HFFc6 (cell line): ENCODE data around the gene MRS2. TPM values are rescaled to one million over a fixed set of nuclear protein-coding genes. Genes with fewer than 3 reads are reported as not detected.

Experiments
- DNase-seq: peaks from one replicate; pipeline ENCODE4 v3.0.0-alpha.2; 2018
- H3K27ac Mint-ChIP-seq: 2 replicates; pipeline ENCODE4 v1.8.0; 2020; ENCODE audit warnings: mild to moderate bottlenecking, mixed read lengths
- H3K27me3 Mint-ChIP-seq: 2 replicates; pipeline ENCODE4 v1.8.0; 2021; ENCODE audit warnings: mild to moderate bottlenecking, moderate library complexity, mixed read lengths; ENCODE audit not compliant: insufficient read depth
- H3K36me3 Mint-ChIP-seq: 2 replicates; pipeline ENCODE4 v1.8.0; 2021; ENCODE audit warnings: low read depth, mixed read lengths
- H3K4me1 Mint-ChIP-seq: 2 replicates; pipeline ENCODE4 v1.8.0; 2020; ENCODE audit warnings: low read depth, mixed read lengths
- H3K4me3 Mint-ChIP-seq: 2 replicates; pipeline ENCODE4 v1.8.0; 2020; ENCODE audit warnings: mild to moderate bottlenecking, moderate library complexity, mixed read lengths
- H3K9me3 Mint-ChIP-seq: 2 replicates; pipeline ENCODE4 v1.8.0; 2020; ENCODE audit warnings: mild to moderate bottlenecking, mixed read lengths
- CTCF ChIP-seq: fragments of 200-600 bp; sonication (generic); IDR thresholded peaks from 2 replicates; pipeline ENCODE4 v1.5.0; 2021; ENCODE audit warnings: antibody characterized with exemption, mild to moderate bottlenecking
- total RNA-seq, 6 experiments: library from RNA; stranded (reverse); fragmentation: NEBNext Ultra II Directional; extraction: Animal tissue kit (Norgen Biotek cat#: 25700); gene quantifications; 2 replicates in 1 of 6; 3 replicates in 5 of 6; pipeline ENCODE4 v1.2.3, GENCODE V29; 2021

MRS2 gene
- total RNA-seq, 6 experiments from 2014 or later, result 14.7 to 21.1 (median 16.9) TPM

DNA sequence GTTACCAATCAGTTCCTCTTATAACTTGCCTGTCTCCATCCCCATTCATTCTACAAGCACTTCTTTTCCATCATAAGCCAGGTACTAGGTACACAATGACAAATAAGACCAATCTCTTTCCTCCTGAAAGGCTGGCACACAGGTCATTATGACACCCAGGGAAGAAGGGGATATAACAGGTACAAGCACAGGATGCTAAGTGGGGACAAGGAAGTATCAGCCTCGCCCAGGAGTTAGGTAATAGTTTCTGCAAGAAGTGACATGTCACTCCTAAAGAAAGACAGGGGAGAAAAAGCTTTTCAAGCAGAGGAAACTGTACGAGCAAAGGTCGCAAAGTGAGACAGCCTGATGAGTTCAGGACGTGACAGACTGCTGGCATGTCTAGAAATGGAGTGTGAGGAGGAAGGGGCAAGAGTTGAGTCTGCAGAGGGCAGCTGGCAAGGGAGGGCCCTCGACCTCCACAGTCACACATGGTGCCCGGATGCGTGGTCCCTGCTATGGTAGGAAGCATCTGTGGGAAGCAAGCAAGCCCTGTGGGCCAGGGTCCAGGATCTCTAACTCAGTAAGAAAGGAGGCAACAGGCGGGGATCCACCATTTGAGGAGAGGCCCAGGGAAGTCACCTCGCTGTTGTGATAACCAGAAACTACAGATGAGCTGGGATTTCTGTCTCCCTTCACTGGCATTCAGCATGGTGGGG, 46.2 kb downstream of the MRS2 start:
- no peaks in the 10 kb centered on the region for H3K36me3 Mint-ChIP-seq
- no peak for TF ChIP-seq CTCF
- no peak overlapping the region for H3K27ac Mint-ChIP-seq
- H3K4me1 Mint-ChIP-seq, result no peaks in the 10 kb centered on the region
- no peak overlapping the region for H3K4me3 Mint-ChIP-seq
- no peaks in the 10 kb centered on the region for H3K9me3 Mint-ChIP-seq
- DNase-seq, result no peak
- H3K27me3 Mint-ChIP-seq, result peaks cover 4% of the 10 kb centered on the region; the same call in 1 of the 2 replicates

- no peak for DNase-seq
- H3K36me3 Mint-ChIP-seq, result no peaks in the 10 kb centered on the region
- no peak overlapping the region for H3K27ac Mint-ChIP-seq
- no peaks in the 10 kb centered on the region for H3K9me3 Mint-ChIP-seq
- H3K4me1 Mint-ChIP-seq, result no peaks in the 10 kb centered on the region
- no peak overlapping the region for H3K4me3 Mint-ChIP-seq
- peaks cover 4% of the 10 kb centered on the region; the same call in 1 of the 2 replicates for H3K27me3 Mint-ChIP-seq
- no peak for TF ChIP-seq CTCF
Measured at GRCh38 chr6:24451581-24452388, 49.0 kb downstream of the MRS2 start.

DNA sequence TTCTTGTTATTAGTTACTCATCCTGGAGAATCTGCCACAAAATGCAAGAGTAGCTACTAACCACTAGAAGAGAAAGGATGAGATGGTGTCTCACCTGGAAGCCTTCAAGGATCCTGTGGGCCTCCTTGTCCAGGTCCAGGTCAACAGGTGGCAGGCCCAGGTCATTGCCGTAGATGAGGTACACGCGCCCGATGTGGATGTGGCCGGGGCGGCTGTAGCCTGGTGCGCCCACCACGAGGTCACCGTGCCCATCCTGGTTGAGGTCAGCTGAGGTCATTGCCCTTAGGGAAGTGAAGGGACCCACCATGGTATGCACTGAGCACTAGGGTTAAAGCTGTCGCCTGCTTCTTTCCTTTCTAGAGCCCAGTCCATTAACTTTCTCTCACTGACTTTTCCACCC, 51.2 kb downstream of the MRS2 start:
- Mint-ChIP-seq H3K4me3 (no peak overlapping the region), H3K36me3 (no peaks in the 10 kb centered on the region), H3K9me3 (no peaks in the 10 kb centered on the region), H3K27ac (no peak overlapping the region), H3K4me1 (no peaks in the 10 kb centered on the region), H3K27me3 (no peaks in the 10 kb centered on the region)
- DNase-seq, result no peak
- TF ChIP-seq CTCF, result no peak

DNA sequence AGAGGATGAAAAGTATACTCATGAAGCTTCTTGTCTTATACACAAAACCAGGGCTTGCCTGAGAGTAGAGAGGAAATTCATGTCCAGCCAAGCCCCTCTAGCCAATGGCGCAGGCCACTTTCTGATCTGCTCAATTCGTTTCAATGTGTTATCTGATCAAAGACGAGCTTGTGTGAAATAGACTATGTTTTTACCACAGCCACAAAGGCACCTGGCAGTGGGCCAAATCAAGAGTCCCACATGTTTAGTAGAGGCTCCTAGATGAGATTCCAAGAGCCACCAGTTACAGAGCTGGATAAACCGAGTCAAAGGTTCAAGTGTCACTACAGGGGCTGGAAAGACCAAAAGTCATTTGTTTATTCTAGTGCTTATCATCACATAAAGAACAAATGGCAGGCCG, 51.7 kb downstream of the MRS2 start:
- H3K36me3 Mint-ChIP-seq, result no peaks in the 10 kb centered on the region
- peaks cover 2% of the 10 kb centered on the region; the same call in 1 of the 2 replicates for H3K27me3 Mint-ChIP-seq
- no peaks in the 10 kb centered on the region for H3K9me3 Mint-ChIP-seq
- no peak overlapping the region for H3K27ac Mint-ChIP-seq
- DNase-seq, result no peak
- no peak for TF ChIP-seq CTCF
- H3K4me1 Mint-ChIP-seq, result no peaks in the 10 kb centered on the region
- no peak overlapping the region for H3K4me3 Mint-ChIP-seq

DNA sequence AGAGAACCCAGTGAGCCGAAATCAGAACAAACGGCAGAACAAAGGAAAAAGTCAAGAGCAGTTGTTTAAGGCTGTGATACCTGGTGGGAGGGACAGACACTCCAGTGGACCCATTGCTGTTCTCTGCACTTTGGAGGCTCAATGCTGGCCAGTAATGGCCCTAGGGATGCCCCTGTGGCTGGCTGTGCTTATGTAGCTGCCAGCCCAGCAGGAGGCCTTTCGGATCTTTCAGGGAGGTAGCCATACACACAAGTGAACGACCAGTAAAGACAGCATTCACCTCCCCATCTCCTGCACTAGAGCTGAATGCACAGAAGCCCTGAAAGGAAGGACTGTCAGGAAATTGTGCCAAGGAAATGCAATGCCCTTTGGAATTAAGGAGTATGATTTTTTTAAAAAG, 52.3 kb downstream of the MRS2 start:
- no peak for TF ChIP-seq CTCF
- Mint-ChIP-seq H3K4me3 (no peak overlapping the region), H3K4me1 (no peaks in the 10 kb centered on the region), H3K27ac (no peak overlapping the region), H3K27me3 (peaks cover 3% of the 10 kb centered on the region; the same call in 1 of the 2 replicates), H3K36me3 (no peaks in the 10 kb centered on the region), H3K9me3 (no peaks in the 10 kb centered on the region)
- no peak for DNase-seq
